T-cell (primary cell): ENCODE results near the gene APBB1IP. TPM values are rescaled to one million over a fixed set of nuclear protein-coding genes. Genes with fewer than 3 reads are reported as not detected.

Experiments
- ATAC-seq, 4 experiments: fragments of 200-7000 bp in 3 of 4; fragments of 150-1000 bp in 1 of 4; cut with Tn5 transposase; replicated peaks in 1 of 4; 1 replicate in 3 of 4; 2 replicates in 1 of 4; pipeline ENCODE4 v1.10.0; 2021; ENCODE audit warnings: moderate library complexity in 3 of 4, mild to moderate bottlenecking in 2 of 4, moderate number of reproducible peaks in 1 of 4
- CTCF ChIA-PET, 2 donors: fragments of 300-600 bp; sonication (Branson Sonifier 250); formaldehyde crosslinking; loops; one replicate each; lab custom pipeline; 2022; ENCODE audit warnings: antibody characterized with exemption in 2 of 2; lab: Charles Lee
- POLR2A ChIA-PET, 2 donors: fragments of 300-600 bp; sonication (Branson Sonifier 250); formaldehyde crosslinking; loops; one replicate each; lab custom pipeline; 2022; ENCODE audit warnings: antibody characterized with exemption in 2 of 2; lab: Charles Lee
- DNase-seq, 35 experiments: peaks; one replicate each; pipeline versions ENCODE4 v3.0.0 to v3.0.0-alpha.2; 2013 to 2023
- H3K27ac ChIP-seq: one replicate; pipeline ENCODE4 v1.5.1; 2013; ENCODE audit warnings: low read length
- H3K27me3 ChIP-seq, 2 experiments: replicated peaks in 1 of 2; 1 replicate in 1 of 2; 2 replicates in 1 of 2; pipeline versions ENCODE4 v1.6.1 to v1.7.0; 2013; ENCODE audit warnings: low read length in 1 of 2, mixed read lengths in 1 of 2; ENCODE audit not compliant: control insufficient read depth in 2 of 2, insufficient read depth in 2 of 2; ENCODE audit errors: extremely low read depth in 1 of 2
- H3K36me3 ChIP-seq, 2 donors: 1 replicate in 1 of 2; 2 replicates in 1 of 2; pipeline versions ENCODE4 v1.6.1 to v1.7.0; 2013; ENCODE audit warnings: low read length in 1 of 2; ENCODE audit not compliant: control insufficient read depth in 2 of 2, insufficient read depth in 1 of 2; ENCODE audit errors: extremely low read depth in 1 of 2
- H3K4me1 ChIP-seq, 2 experiments: 1 replicate in 1 of 2; 2 replicates in 1 of 2; pipeline versions ENCODE4 v1.6.1 to v1.7.0; 2013; ENCODE audit warnings: low read length in 2 of 2, mixed read lengths in 1 of 2; ENCODE audit not compliant: insufficient read depth in 2 of 2, control insufficient read depth in 1 of 2; ENCODE audit errors: extremely low read depth in 1 of 2
- H3K4me3 ChIP-seq, 2 donors: 1 replicate in 1 of 2; 2 replicates in 1 of 2; pipeline versions ENCODE4 v1.5.1 to v1.7.0; 2013; ENCODE audit warnings: mild to moderate bottlenecking in 2 of 2, low read length in 1 of 2, moderate library complexity in 1 of 2; ENCODE audit not compliant: control insufficient read depth in 1 of 2; ENCODE audit errors: extremely low read depth in 1 of 2
- H3K9me3 ChIP-seq: 2 replicates; pipeline ENCODE4 v1.7.0; 2013
- H3K27ac Mint-ChIP-seq, 2 donors: one replicate each; pipeline ENCODE4 v1.8.0; 2020 to 2021; ENCODE audit warnings: mild to moderate bottlenecking in 2 of 2, mixed read lengths in 2 of 2
- H3K27me3 Mint-ChIP-seq, 2 donors: one replicate each; pipeline ENCODE4 v1.8.0; 2021 to 2022; ENCODE audit warnings: mixed read lengths in 2 of 2
- H3K36me3 Mint-ChIP-seq: one replicate; pipeline ENCODE4 v1.8.0; 2021; ENCODE audit warnings: mixed read lengths
- H3K4me1 Mint-ChIP-seq, 3 donors: one replicate each; pipeline ENCODE4 v1.8.0; 2020 to 2022; ENCODE audit warnings: mixed read lengths in 3 of 3, mild to moderate bottlenecking in 1 of 3
- H3K4me3 Mint-ChIP-seq, 3 donors: one replicate each; pipeline ENCODE4 v1.8.0; 2020 to 2022; ENCODE audit warnings: mild to moderate bottlenecking in 3 of 3, mixed read lengths in 3 of 3, moderate library complexity in 3 of 3
- H3K9me3 Mint-ChIP-seq, 3 donors: one replicate each; pipeline ENCODE4 v1.8.0; 2020 to 2022; ENCODE audit warnings: mixed read lengths in 3 of 3
- WGBS: methylation state at CpG from one replicate; pipeline ENCODE4 v1.1.5; 2013; ENCODE audit warnings: missing lambda C conversion rate; ENCODE audit not compliant: insufficient coverage; 5-methylcytosine and 5-hydroxymethylcytosine counted together
- total RNA-seq, 35 experiments: library from RNA in 6 of 35; stranded (reverse) in 6 of 35; fragments of 120-200 nt in 1 of 35; gene quantifications; one replicate each; pipeline versions ENCODE4 v1.2.1 to v1.2.4 and lab custom pipeline; 2013 to 2026

Gene APBB1IP
- total RNA-seq, 5 donors from 2014 or later (not counting 1 experiment from before 2014, with no cell fraction given), result 86.5 to 102 (median 88.4) TPM

GRCh38 chr10:26408858-26409494 is 29.2 kb upstream of the APBB1IP start:
- no CpG with 5 or more reads among the region's 5 CpGs for WGBS
- no peak for ATAC-seq
- Mint-ChIP-seq H3K4me1 (peaks cover 3 to 7% (median 6%) of the 10 kb centered on the region in 3 donors), H3K36me3 (no peaks in the 10 kb centered on the region), H3K27ac (no peak overlapping the region), H3K9me3 (peaks cover 0 to 3% (median 0%) of the 10 kb centered on the region in 3 donors), H3K27me3 (no peaks in the 10 kb centered on the region), H3K4me3 (no peak overlapping the region)
- H3K27me3 ChIP-seq, result no peaks in the 10 kb centered on the region
- no peak for DNase-seq
- ChIA-PET POLR2A (no interaction called here), CTCF (no interaction called here)
- H3K4me1 ChIP-seq, result no peaks in the 10 kb centered on the region
- no peak overlapping the region for H3K27ac ChIP-seq
- no peak overlapping the region for H3K4me3 ChIP-seq
- no peaks in the 10 kb centered on the region for H3K36me3 ChIP-seq
- H3K9me3 ChIP-seq, result no peaks in the 10 kb centered on the region

- Mint-ChIP-seq H3K9me3 (peaks cover 0 to 3% (median 0%) of the 10 kb centered on the region in 3 donors), H3K27ac (no peak overlapping the region), H3K27me3 (no peaks in the 10 kb centered on the region), H3K4me1 (peaks cover 3 to 7% (median 6%) of the 10 kb centered on the region in 3 donors), H3K4me3 (no peak overlapping the region), H3K36me3 (no peaks in the 10 kb centered on the region)
- ATAC-seq, result no peak
- WGBS, result 64% methylated on average over 2 of the region's 6 CpGs
- no peak for DNase-seq
- POLR2A ChIA-PET, result no interaction called here
- H3K4me3 ChIP-seq, result no peak overlapping the region
- CTCF ChIA-PET, result no interaction called here
- H3K36me3 ChIP-seq, result no peaks in the 10 kb centered on the region
- H3K27ac ChIP-seq, result no peak overlapping the region
- no peaks in the 10 kb centered on the region for H3K27me3 ChIP-seq
- no peaks in the 10 kb centered on the region for H3K4me1 ChIP-seq
- no peaks in the 10 kb centered on the region for H3K9me3 ChIP-seq
These were observed 27.8 kb upstream of the APBB1IP start for GRCh38 chr10:26410356-26410755.

- DNase-seq (no peak), ATAC-seq (no peak)
- Histone ChIP-seq H3K4me1 (no peaks in the 10 kb centered on the region), H3K27ac (no peak overlapping the region), H3K4me3 (no peak overlapping the region), H3K36me3 (no peaks in the 10 kb centered on the region), H3K9me3 (no peaks in the 10 kb centered on the region), H3K27me3 (no peaks in the 10 kb centered on the region)
- Mint-ChIP-seq H3K27me3 (no peaks in the 10 kb centered on the region), H3K36me3 (no peaks in the 10 kb centered on the region), H3K4me1 (peaks cover 0 to 6% (median 2%) of the 10 kb centered on the region in 3 donors), H3K9me3 (peaks cover 0 to 3% (median 0%) of the 10 kb centered on the region in 3 donors), H3K27ac (no peak overlapping the region), H3K4me3 (no peak overlapping the region)
- POLR2A ChIA-PET, result no interaction called here
- CTCF ChIA-PET, result no interaction called here
- no CpG with 5 or more reads among the region's 1 CpG for WGBS
These were observed 25.2 kb upstream of the APBB1IP start for GRCh38 chr10:26412932-26413331.

- no peak overlapping the region for H3K27ac ChIP-seq
- no peak for ATAC-seq
These were observed 24.8 kb upstream of the APBB1IP start for GRCh38 chr10:26413375-26413774.

GRCh38 chr10:26417136-26417535 is 21.0 kb upstream of the APBB1IP start:
- no peaks in the 10 kb centered on the region for H3K4me1 Mint-ChIP-seq
- ChIA-PET POLR2A (no interaction called here), CTCF (no interaction called here)
- no peak overlapping the region for H3K4me3 Mint-ChIP-seq
- no peaks in the 10 kb centered on the region for H3K27me3 ChIP-seq
- H3K9me3 ChIP-seq, result no peaks in the 10 kb centered on the region
- H3K36me3 ChIP-seq, result no peaks in the 10 kb centered on the region
- no peaks in the 10 kb centered on the region for H3K9me3 Mint-ChIP-seq
- WGBS, result no CpG with 5 or more reads among the region's 3 CpGs
- no peak overlapping the region for H3K27ac ChIP-seq
- no peaks in the 10 kb centered on the region for H3K27me3 Mint-ChIP-seq
- no peak for ATAC-seq
- no peaks in the 10 kb centered on the region for H3K36me3 Mint-ChIP-seq
- no peak overlapping the region for H3K4me3 ChIP-seq
- DNase-seq, result no peak
- no peaks in the 10 kb centered on the region for H3K4me1 ChIP-seq
- H3K27ac Mint-ChIP-seq, result no peak overlapping the region

More at GRCh38 chr10:26413375-26413774, 24.8 kb upstream of the APBB1IP start:
- ChIA-PET POLR2A (no interaction called here), CTCF (no interaction called here)
- no peaks in the 10 kb centered on the region for H3K4me1 ChIP-seq
- no CpG with 5 or more reads among the region's 2 CpGs for WGBS
- Mint-ChIP-seq H3K4me1 (peaks cover 0 to 6% (median 2%) of the 10 kb centered on the region in 3 donors), H3K36me3 (no peaks in the 10 kb centered on the region), H3K27me3 (no peaks in the 10 kb centered on the region), H3K27ac (no peak overlapping the region), H3K9me3 (peaks cover 0 to 3% (median 0%) of the 10 kb centered on the region in 3 donors), H3K4me3 (no peak overlapping the region)
- no peak overlapping the region for H3K4me3 ChIP-seq
- DNase-seq, result no peak
- H3K36me3 ChIP-seq, result no peaks in the 10 kb centered on the region
- no peaks in the 10 kb centered on the region for H3K9me3 ChIP-seq
- H3K27me3 ChIP-seq, result no peaks in the 10 kb centered on the region

GRCh38 chr10:26422977-26423376 is 15.2 kb upstream of the APBB1IP start:
- Mint-ChIP-seq H3K4me3 (no peak overlapping the region), H3K36me3 (peaks cover 3% of the 10 kb centered on the region), H3K27ac (no peak overlapping the region), H3K27me3 (no peaks in the 10 kb centered on the region), H3K4me1 (no peaks in the 10 kb centered on the region), H3K9me3 (peaks cover 0 to 4% (median 3%) of the 10 kb centered on the region in 3 donors)
- no CpG with 5 or more reads among the region's 3 CpGs for WGBS
- ATAC-seq (no peak), DNase-seq (no peak)
- Histone ChIP-seq H3K4me3 (no peak overlapping the region), H3K27me3 (no peaks in the 10 kb centered on the region), H3K27ac (no peak overlapping the region), H3K36me3 (no peaks in the 10 kb centered on the region), H3K4me1 (no peaks in the 10 kb centered on the region), H3K9me3 (no peaks in the 10 kb centered on the region)
- ChIA-PET POLR2A (no interaction called here), CTCF (interaction anchor here in 1 of 2 donors (0.6 kb wide), 1 partner anchor 395 kb away, joined by 9 read pairs; no protein-coding TSS in a partner anchor)
